Measurements from ENCODE around the gene BOC. TPM values are rescaled to one million over a fixed set of nuclear protein-coding genes. Genes with fewer than 3 reads are reported as not detected.

BOC gene
- total and polyA plus RNA-seq, 2 donors (not counting 3 experiments of a cell fraction or from before 2014, with no cell fraction given), result 0.07 TPM; not detected in 1

DNA sequence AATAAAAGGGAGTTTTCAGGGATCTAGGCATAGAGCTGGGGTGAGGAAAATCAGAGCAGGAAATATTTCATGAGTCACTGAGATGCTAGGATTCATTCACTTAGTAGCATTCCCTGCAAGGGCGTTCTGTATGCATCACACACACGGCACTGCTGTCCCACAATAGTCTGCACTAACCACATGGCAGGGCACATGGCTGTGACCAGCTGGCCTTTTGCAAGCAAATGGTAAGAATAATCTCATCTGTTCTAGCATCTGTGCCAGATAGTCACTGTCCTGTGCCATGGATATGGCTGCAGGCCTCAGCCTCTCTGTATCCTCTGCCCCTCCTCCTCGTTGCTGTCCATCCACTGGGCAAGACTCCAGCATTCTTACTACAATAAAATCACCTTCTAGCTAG is 37.8 kb downstream of the BOC start:
- CTCF ChIA-PET, result no interaction called here
- Histone ChIP-seq H3K4me2 (ENCODE audit: insufficient read depth, low read length) (no peak overlapping the region), H3K4me3 (replicated peaks in 1 of 3; ENCODE audit: insufficient read depth in 1 of 3, low read depth in 1 of 3, low read length in 3 of 3) (no peak overlapping the region), H4K20me1 (replicated peaks; ENCODE audit: control insufficient read depth, extremely low read depth, insufficient read depth, low read length) (no peaks in the 10 kb centered on the region), H3K4me1 (ENCODE audit: control insufficient read depth, extremely low read depth, insufficient read depth, low read length) (no peaks in the 10 kb centered on the region), H3K9me1 (replicated peaks; ENCODE audit: control insufficient read depth, extremely low read depth, insufficient read depth, low read length) (no peaks in the 10 kb centered on the region), H3K27me3 (ENCODE audit: control insufficient read depth in 2 of 2, insufficient read depth in 2 of 2, low read length in 2 of 2) (peaks cover 9 to 23% of the 10 kb centered on the region in 2 experiments), H3K79me2 (ENCODE audit: control insufficient read depth, insufficient read depth, low read length) (no peaks in the 10 kb centered on the region), H2AFZ (ENCODE audit: low read depth, low read length) (no peak overlapping the region), H3K36me3 (ENCODE audit: control insufficient read depth in 2 of 2, extremely low read depth in 1 of 2, insufficient read depth in 2 of 2, low read length in 2 of 2) (no peaks in the 10 kb centered on the region), H3K9me3 (replicated peaks; ENCODE audit: control insufficient read depth, insufficient read depth, low read length) (no peaks in the 10 kb centered on the region), H3K9ac (replicated peaks; ENCODE audit: extremely low read depth, insufficient read depth, low read length) (no peak overlapping the region), H3K27ac (ENCODE audit: insufficient read depth, low read depth, low read length) (no peak overlapping the region)
- dilution Hi-C loops (cut with MboI; ENCODE audit: extremely low pct_ligation_motif_present, low sequenced_read_pairs), result no loop called here
- intact Hi-C loops (cut with micrococcal nuclease), result no loop called here
- no peak for DNase-seq (ENCODE audit: low read depth, low spot score)
- POLR2A ChIA-PET, result no interaction called here
- FAIRE-seq, result no peak
- no TSS peak for BruUV-seq (replicated peaks)
- TF ChIP-seq POLR2AphosphoS5 (IDR thresholded peaks at IDR 0.05; ENCODE audit: insufficient read depth, low read depth, low read length), result no peak
- TF ChIP-seq, protein P1, sequence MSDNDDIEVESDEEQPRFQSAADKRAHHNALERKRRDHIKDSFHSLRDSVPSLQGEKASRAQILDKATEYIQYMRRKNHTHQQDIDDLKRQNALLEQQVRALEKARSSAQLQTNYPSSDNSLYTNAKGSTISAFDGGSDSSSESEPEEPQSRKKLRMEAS (IDR thresholded peaks at IDR 0.05; ENCODE audit: insufficient read depth, insufficient read length), result no peak
- TF ChIP-seq FOS (IDR thresholded peaks at IDR 0.05; ENCODE audit: borderline replicate concordance, insufficient read depth, low read length), result no peak
- TF ChIP-seq JUN (IDR thresholded peaks at IDR 0.05; ENCODE audit: borderline replicate concordance, insufficient read depth, insufficient read length, low read depth), result no peak
- TF ChIP-seq EZH2 (IDR thresholded peaks at IDR 0.05; ENCODE audit: borderline replicate concordance, low read depth, low read length, severe bottlenecking), result no peak
- TF ChIP-seq, protein P2, sequence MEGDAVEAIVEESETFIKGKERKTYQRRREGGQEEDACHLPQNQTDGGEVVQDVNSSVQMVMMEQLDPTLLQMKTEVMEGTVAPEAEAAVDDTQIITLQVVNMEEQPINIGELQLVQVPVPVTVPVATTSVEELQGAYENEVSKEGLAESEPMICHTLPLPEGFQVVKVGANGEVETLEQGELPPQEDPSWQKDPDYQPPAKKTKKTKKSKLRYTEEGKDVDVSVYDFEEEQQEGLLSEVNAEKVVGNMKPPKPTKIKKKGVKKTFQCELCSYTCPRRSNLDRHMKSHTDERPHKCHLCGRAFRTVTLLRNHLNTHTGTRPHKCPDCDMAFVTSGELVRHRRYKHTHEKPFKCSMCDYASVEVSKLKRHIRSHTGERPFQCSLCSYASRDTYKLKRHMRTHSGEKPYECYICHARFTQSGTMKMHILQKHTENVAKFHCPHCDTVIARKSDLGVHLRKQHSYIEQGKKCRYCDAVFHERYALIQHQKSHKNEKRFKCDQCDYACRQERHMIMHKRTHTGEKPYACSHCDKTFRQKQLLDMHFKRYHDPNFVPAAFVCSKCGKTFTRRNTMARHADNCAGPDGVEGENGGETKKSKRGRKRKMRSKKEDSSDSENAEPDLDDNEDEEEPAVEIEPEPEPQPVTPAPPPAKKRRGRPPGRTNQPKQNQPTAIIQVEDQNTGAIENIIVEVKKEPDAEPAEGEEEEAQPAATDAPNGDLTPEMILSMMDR (IDR thresholded peaks at IDR 0.05; ENCODE audit: extremely low read depth in 1 of 2, insufficient read depth in 1 of 2, low read depth in 1 of 2, low read length in 2 of 2), result no peak
- no peak for TF ChIP-seq POLR2A (IDR thresholded peaks at IDR 0.05; ENCODE audit: low read depth, low read length)
- TF ChIP-seq MYC (IDR thresholded peaks at IDR 0.05; ENCODE audit: low read depth, low read length), result no peak
- TF ChIP-seq GATA2 (IDR thresholded peaks at IDR 0.05; ENCODE audit: insufficient read depth, insufficient read length, low read depth, low read length), result no peak

Data from endothelial cell of umbilical vein (primary cell).